Calu3 (cell line): ENCODE results near the gene GGPS1. TPM values are rescaled to one million over a fixed set of nuclear protein-coding genes. Genes with fewer than 3 reads are reported as not detected.

Experiments used
- BruUV-seq: library from RNA; stranded (reverse); fragments of 400-500 nt; replicated peaks from 2 replicates; lab custom pipeline; 2021; lab: Mats Ljungman, UMichigan
- CTCF ChIA-PET: fragments of 300-600 bp; sonication (Branson Sonifier 250); formaldehyde crosslinking; loops from one replicate; lab custom pipeline; 2022; ENCODE audit warnings: antibody characterized with exemption; lab: Charles Lee
- DNase-seq: peaks from one replicate; pipeline ENCODE4 v3.0.0; 2022
- H3K27ac Mint-ChIP-seq: one replicate; pipeline ENCODE4 v1.8.0; 2022; ENCODE audit warnings: mixed read lengths; ENCODE audit not compliant: unreplicated experiment
- H3K27me3 Mint-ChIP-seq: one replicate; pipeline ENCODE4 v1.8.0; 2022; ENCODE audit warnings: mixed read lengths; ENCODE audit not compliant: unreplicated experiment
- H3K36me3 Mint-ChIP-seq: one replicate; pipeline ENCODE4 v1.8.0; 2022; ENCODE audit warnings: mild to moderate bottlenecking, moderate library complexity, mixed read lengths; ENCODE audit not compliant: insufficient read depth, unreplicated experiment
- H3K4me1 Mint-ChIP-seq: one replicate; pipeline ENCODE4 v1.8.0; 2022; ENCODE audit warnings: mild to moderate bottlenecking, low read depth, mixed read lengths; ENCODE audit not compliant: unreplicated experiment
- H3K4me3 Mint-ChIP-seq: one replicate; pipeline ENCODE4 v1.8.0; 2022; ENCODE audit warnings: mild to moderate bottlenecking, low read depth, moderate library complexity, mixed read lengths; ENCODE audit not compliant: unreplicated experiment
- H3K9me3 Mint-ChIP-seq: one replicate; pipeline ENCODE4 v1.8.0; 2022; ENCODE audit warnings: low read depth, mixed read lengths; ENCODE audit not compliant: unreplicated experiment
- CTCF ChIP-seq: fragments of 200-600 bp; IDR thresholded peaks from one replicate; pipeline ENCODE4 v1.8.0; 2022; ENCODE audit warnings: antibody characterized with exemption; ENCODE audit not compliant: unreplicated experiment
- intact Hi-C: fragments of 100-400 bp; cut with micrococcal nuclease; formaldehyde crosslinking; loops from one replicate; pipeline ENCODE4 v1.10.0; 2022; ENCODE audit not compliant: unreplicated experiment
- total RNA-seq: library from RNA; stranded (reverse); gene quantifications from 2 replicates; pipeline ENCODE4 v1.2.3, GENCODE V29; 2022

Gene GGPS1
- total RNA-seq, 1 experiment from 2014 or later, result 40.5 TPM

GRCh38 chr1:235284231-235284769, 44.1 kb upstream of the GGPS1 start:
- Mint-ChIP-seq H3K27ac (no peak overlapping the region), H3K4me1 (peaks cover 32% of the 10 kb centered on the region), H3K27me3 (no peaks in the 10 kb centered on the region), H3K4me3 (no peak overlapping the region), H3K36me3 (no peaks in the 10 kb centered on the region), H3K9me3 (no peaks in the 10 kb centered on the region)
- CTCF ChIA-PET, result no interaction called here
- intact Hi-C loops, result no loop called here
- no peak for TF ChIP-seq CTCF
- DNase-seq, result no peak
- no TSS peak for BruUV-seq

- peaks cover 22% of the 10 kb centered on the region for H3K4me1 Mint-ChIP-seq
- no peaks in the 10 kb centered on the region for H3K27me3 Mint-ChIP-seq
- no peak for DNase-seq
- intact Hi-C loops, result no loop called here
- H3K4me3 Mint-ChIP-seq, result no peak overlapping the region
- H3K9me3 Mint-ChIP-seq, result no peaks in the 10 kb centered on the region
- no peak overlapping the region for H3K27ac Mint-ChIP-seq
- TF ChIP-seq CTCF, result no peak
- CTCF ChIA-PET, result no interaction called here
- BruUV-seq, result no TSS peak
- no peaks in the 10 kb centered on the region for H3K36me3 Mint-ChIP-seq
These were observed 41.7 kb upstream of the GGPS1 start for GRCh38 chr1:235286667-235287066.

DNA sequence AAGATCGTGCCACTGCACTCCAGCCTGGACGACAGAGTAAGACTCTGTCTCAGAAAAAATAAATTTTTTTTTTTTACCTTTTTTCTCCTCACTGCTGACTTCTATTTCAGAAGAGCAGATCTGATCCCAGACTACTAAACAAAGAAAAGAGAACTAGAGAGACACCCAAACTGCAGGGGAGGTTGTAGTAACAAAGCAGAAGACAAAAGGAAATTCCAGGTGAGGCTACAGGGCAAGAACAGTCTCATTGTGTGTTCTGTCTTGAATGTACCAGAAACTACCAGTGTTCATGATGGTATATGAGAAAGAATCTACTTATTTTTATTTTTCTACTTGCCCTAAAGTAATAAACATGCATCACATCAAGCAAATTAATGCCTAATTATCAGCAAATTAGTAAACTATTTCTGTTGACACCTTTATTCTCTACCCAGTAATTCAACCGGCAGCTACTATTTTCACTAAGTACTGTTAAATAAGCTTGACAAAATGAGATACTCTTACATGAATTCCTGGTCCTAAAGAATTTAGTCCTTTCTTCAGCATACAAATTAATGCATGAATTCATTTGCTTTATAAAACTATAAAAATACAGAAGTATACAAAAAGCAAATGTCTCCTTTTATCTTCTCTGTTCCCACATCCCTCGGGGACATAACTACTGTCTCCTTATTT, 41.0 kb upstream of the GGPS1 start:
- BruUV-seq, result no TSS peak
- no peaks in the 10 kb centered on the region for H3K27me3 Mint-ChIP-seq
- H3K9me3 Mint-ChIP-seq, result no peaks in the 10 kb centered on the region
- CTCF ChIA-PET, result interaction anchor here (0.7 kb wide), 1 partner anchor 1652 kb away, joined by 3 read pairs; no protein-coding TSS in a partner anchor
- peaks cover 22% of the 10 kb centered on the region for H3K4me1 Mint-ChIP-seq
- no peak overlapping the region for H3K27ac Mint-ChIP-seq
- intact Hi-C loops, result no loop called here
- H3K4me3 Mint-ChIP-seq, result no peak overlapping the region
- no peak for TF ChIP-seq CTCF
- DNase-seq, result no peak
- no peaks in the 10 kb centered on the region for H3K36me3 Mint-ChIP-seq

DNA sequence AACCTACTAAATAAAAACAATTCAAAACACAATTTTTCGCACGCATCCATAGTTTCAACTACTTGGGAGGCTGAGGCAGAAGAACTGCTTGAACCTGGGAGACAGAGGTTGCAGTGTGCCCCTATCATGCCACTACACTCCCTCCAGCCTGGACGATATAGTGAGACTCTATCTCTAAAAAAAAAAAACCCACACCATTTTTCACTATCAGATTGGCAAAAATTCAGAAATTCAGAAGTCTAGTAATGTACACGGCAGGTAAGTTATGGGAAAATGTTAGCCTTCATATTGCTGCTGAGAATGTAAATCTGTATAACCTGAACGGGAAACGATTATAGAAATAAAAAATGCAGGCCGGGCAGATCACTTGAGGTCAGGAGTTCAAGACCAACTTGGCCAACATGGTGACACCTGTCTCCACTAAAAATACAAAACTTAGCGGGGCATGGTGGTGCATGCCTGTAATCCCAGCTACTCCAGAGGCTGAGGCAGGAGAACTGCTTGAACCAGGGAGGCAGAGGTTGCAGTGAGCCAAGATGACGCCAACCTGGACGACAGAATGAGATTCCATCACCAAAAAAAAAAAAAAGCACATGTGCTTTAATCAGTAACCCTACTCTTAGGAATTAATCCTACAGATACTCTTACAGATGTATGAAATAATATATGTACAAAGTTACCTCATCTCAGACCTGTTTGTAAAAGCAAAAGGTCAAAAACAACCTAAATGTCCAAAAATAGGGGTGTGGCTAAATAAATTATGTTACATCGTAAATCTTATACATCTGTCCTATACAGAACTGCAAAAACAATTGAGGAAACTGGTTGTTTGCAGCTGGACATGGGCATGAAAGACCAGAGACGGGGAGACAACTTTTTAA, 38.3 kb upstream of the GGPS1 start:
- Mint-ChIP-seq H3K36me3 (no peaks in the 10 kb centered on the region), H3K4me3 (no peak overlapping the region), H3K27me3 (no peaks in the 10 kb centered on the region), H3K4me1 (peaks cover 33% of the 10 kb centered on the region), H3K27ac (no peak overlapping the region), H3K9me3 (no peaks in the 10 kb centered on the region)
- no TSS peak for BruUV-seq
- CTCF ChIA-PET, result interaction anchor here (0.7 kb wide), 1 partner anchor 739 kb away, joined by 3 read pairs; no protein-coding TSS in a partner anchor
- intact Hi-C loops, result no loop called here
- DNase-seq, result no peak
- no peak for TF ChIP-seq CTCF
